MM.1S (cell line): ENCODE data around the gene WNT3.
"Not testable (repeated sequence)": the region's sequence is repeated elsewhere in the genome, so short reads cannot be mapped to it uniquely, and the experiment has no call there.

Experiments
- DNase-seq: peaks from one replicate; pipeline ENCODE4 v3.0.0-alpha.2; 2015
- H2AFZ ChIP-seq: fragments of 300-600 bp; sonication (generic); 2 replicates; pipeline ENCODE4 v1.6.0; 2016; ENCODE audit warnings: antibody characterized with exemption, low read length
- H3F3A ChIP-seq: fragments of 300-600 bp; sonication (generic); 2 replicates; pipeline ENCODE4 v1.6.1; 2016; ENCODE audit warnings: mild to moderate bottlenecking, antibody characterized with exemption, low read length, moderate library complexity, mixed read lengths; ENCODE audit not compliant: insufficient read depth
- H3K27ac ChIP-seq: fragments of 300-600 bp; sonication (generic); 2 replicates; pipeline ENCODE4 v1.5.1; 2016; ENCODE audit warnings: mild to moderate bottlenecking, low read length
- H3K27me3 ChIP-seq: fragments of 300-600 bp; sonication (generic); replicated peaks from 2 replicates; pipeline ENCODE4 v1.6.0; 2016; ENCODE audit warnings: low read length; ENCODE audit not compliant: insufficient read depth
- H3K36me3 ChIP-seq: fragments of 300-600 bp; sonication (generic); replicated peaks from 2 replicates; pipeline ENCODE4 v1.6.1; 2016; ENCODE audit warnings: mild to moderate bottlenecking, low read length, mixed read lengths; ENCODE audit not compliant: insufficient read depth
- H3K4me1 ChIP-seq: fragments of 300-600 bp; sonication (generic); 2 replicates; pipeline ENCODE4 v1.6.1; 2016; ENCODE audit warnings: low read length, mixed read lengths
- H3K4me2 ChIP-seq: fragments of 300-600 bp; sonication (generic); 2 replicates; pipeline ENCODE4 v1.6.0; 2016; ENCODE audit warnings: low read depth, low read length
- H3K4me3 ChIP-seq: fragments of 300-600 bp; sonication (generic); 2 replicates; pipeline ENCODE4 v1.5.1; 2016; ENCODE audit warnings: low read length, mixed read lengths
- H3K79me2 ChIP-seq: fragments of 300-600 bp; sonication (generic); 2 replicates; pipeline ENCODE4 v1.6.1; 2016; ENCODE audit warnings: mixed run types, low read length, mixed read lengths
- H3K9ac ChIP-seq: fragments of 300-600 bp; sonication (generic); 2 replicates; pipeline ENCODE4 v1.6.1; 2016; ENCODE audit warnings: low read length, mixed read lengths
- H3K9me2 ChIP-seq: fragments of 300-600 bp; sonication (generic); replicated peaks from 2 replicates; pipeline ENCODE4 v1.6.1; 2016; ENCODE audit warnings: mild to moderate bottlenecking, low read length, mixed read lengths; ENCODE audit not compliant: insufficient read depth
- H3K9me3 ChIP-seq: fragments of 300-600 bp; sonication (generic); replicated peaks from 2 replicates; pipeline ENCODE4 v1.6.1; 2016; ENCODE audit warnings: mild to moderate bottlenecking, low read length, mixed read lengths; ENCODE audit not compliant: insufficient read depth
- H4K20me1 ChIP-seq: fragments of 300-600 bp; sonication (generic); 2 replicates; pipeline ENCODE4 v1.6.1; 2016; ENCODE audit warnings: mild to moderate bottlenecking, low read length, moderate library complexity, mixed read lengths; ENCODE audit not compliant: insufficient read depth
- CTCF ChIP-seq: fragments of 300-600 bp; sonication (generic); IDR thresholded peaks from 2 replicates; pipeline ENCODE4 v1.5.1; 2016; ENCODE audit warnings: antibody characterized with exemption, low read length, mixed read lengths
- EZH2 ChIP-seq: fragments of 300-600 bp; sonication (generic); optimal IDR thresholded peaks from 2 replicates; pipeline ENCODE3; 2017; ENCODE audit warnings: low read depth, mild to moderate bottlenecking, antibody characterized with exemption, low read length, mixed read lengths
- EZH2phosphoT487 ChIP-seq: fragments of 300-600 bp; sonication (generic); IDR thresholded peaks from 2 replicates; pipeline ENCODE4 v1.6.1; 2018; ENCODE audit warnings: antibody characterized with exemption, low read length

WNT3 gene

GRCh38 chr17:46841561-46842379 lies 23.3 kb upstream of the WNT3 start:
- H2AFZ ChIP-seq = no peak overlapping the region
- H3K9me2 ChIP-seq = no peaks in the 10 kb centered on the region
- DNase-seq = no peak
- no peaks in the 10 kb centered on the region for H3F3A ChIP-seq
- H3K9me3 ChIP-seq = no peaks in the 10 kb centered on the region
- no peaks in the 10 kb centered on the region for H3K36me3 ChIP-seq
- H3K4me3 ChIP-seq = no peak overlapping the region
- no peaks in the 10 kb centered on the region for H3K79me2 ChIP-seq
- no peak overlapping the region for H3K9ac ChIP-seq
- H4K20me1 ChIP-seq = no peaks in the 10 kb centered on the region
- no peaks in the 10 kb centered on the region for H3K4me1 ChIP-seq
- peaks cover 27% of the 10 kb centered on the region for H3K27me3 ChIP-seq
- peak overlapping the region; percentile 39; the same call in 1 of the 2 replicates for H3K4me2 ChIP-seq
- no peak overlapping the region for H3K27ac ChIP-seq
- no peak for TF ChIP-seq EZH2phosphoT487
- TF ChIP-seq CTCF = peak; percentile 56

- not testable (repeated sequence) for H3F3A ChIP-seq, H3K9ac ChIP-seq, H3K4me2 ChIP-seq, H3K9me2 ChIP-seq, H3K36me3 ChIP-seq, H3K27ac ChIP-seq, H3K4me3 ChIP-seq, H3K9me3 ChIP-seq, H4K20me1 ChIP-seq, DNase-seq, H3K4me1 ChIP-seq, H3K79me2 ChIP-seq, H2AFZ ChIP-seq
- H3K27me3 ChIP-seq = peaks cover 27% of the 10 kb centered on the region
Measured at GRCh38 chr17:46840596-46840995, 22.1 kb upstream of the WNT3 start.

GRCh38 chr17:46839211-46839610 lies 20.7 kb upstream of the WNT3 start:
- DNase-seq = no peak
- no peaks in the 10 kb centered on the region for H3K4me1 ChIP-seq

GRCh38 chr17:46837521-46837920 lies 19.0 kb upstream of the WNT3 start:
- no peaks in the 10 kb centered on the region for H3K9me2 ChIP-seq
- no peaks in the 10 kb centered on the region for H3K4me1 ChIP-seq
- no peak overlapping the region for H2AFZ ChIP-seq
- H3K9ac ChIP-seq = no peak overlapping the region
- no peaks in the 10 kb centered on the region for H3F3A ChIP-seq
- no peaks in the 10 kb centered on the region for H3K36me3 ChIP-seq
- no peaks in the 10 kb centered on the region for H3K79me2 ChIP-seq
- H3K4me3 ChIP-seq = no peak overlapping the region
- no peak for TF ChIP-seq EZH2
- no peak for TF ChIP-seq CTCF
- no peak for TF ChIP-seq EZH2phosphoT487
- no peak for DNase-seq
- no peak overlapping the region for H3K4me2 ChIP-seq
- H4K20me1 ChIP-seq = no peaks in the 10 kb centered on the region
- peaks cover 16% of the 10 kb centered on the region for H3K27me3 ChIP-seq
- H3K9me3 ChIP-seq = no peaks in the 10 kb centered on the region
- no peak overlapping the region for H3K27ac ChIP-seq

More at GRCh38 chr17:46839211-46839610, 20.7 kb upstream of the WNT3 start:
- no peak overlapping the region for H3K9ac ChIP-seq
- H3K79me2 ChIP-seq = no peaks in the 10 kb centered on the region
- H3K9me2 ChIP-seq = no peaks in the 10 kb centered on the region
- H3K27ac ChIP-seq = no peak overlapping the region
- H3K4me3 ChIP-seq = no peak overlapping the region
- H3K27me3 ChIP-seq = peaks cover 25% of the 10 kb centered on the region
- H3K9me3 ChIP-seq = no peaks in the 10 kb centered on the region
- TF ChIP-seq EZH2 = no peak
- no peak for TF ChIP-seq EZH2phosphoT487
- no peaks in the 10 kb centered on the region for H4K20me1 ChIP-seq
- H3K36me3 ChIP-seq = no peaks in the 10 kb centered on the region
- no peak overlapping the region for H2AFZ ChIP-seq
- no peaks in the 10 kb centered on the region for H3F3A ChIP-seq
- H3K4me2 ChIP-seq = no peak overlapping the region
